Parathyroid adenoma (tissue), 2 donors: ENCODE results near the gene HYOU1.
A peak's percentile ranks its signal among the peaks of the same experiment; 100 is the strongest.

Experiments
- H2AFZ ChIP-seq: fragments of 300-600 bp; sonication (generic); one replicate; pipeline ENCODE4 v1.7.0; 2017; ENCODE audit warnings: antibody characterized with exemption, mild to moderate bottlenecking
- H3K27ac ChIP-seq: fragments of 300-600 bp; sonication (generic); one replicate; pipeline ENCODE4 v1.7.0; 2017
- H3K27me3 ChIP-seq: fragments of 300-600 bp; sonication (generic); one replicate; pipeline ENCODE4 v1.7.0; 2017; ENCODE audit warnings: low read length; ENCODE audit not compliant: control insufficient read depth, insufficient read depth
- H3K36me3 ChIP-seq: fragments of 300-600 bp; sonication (generic); one replicate; pipeline ENCODE4 v1.7.0; 2017; ENCODE audit warnings: low read length; ENCODE audit not compliant: control insufficient read depth, insufficient read depth
- H3K4me1 ChIP-seq: fragments of 300-600 bp; sonication (generic); one replicate; pipeline ENCODE4 v1.7.0; 2017; ENCODE audit warnings: control low read depth
- H3K4me2 ChIP-seq: fragments of 300-600 bp; sonication (generic); one replicate; pipeline ENCODE4 v1.7.0; 2017; ENCODE audit warnings: low read length
- H3K4me3 ChIP-seq: fragments of 300-600 bp; sonication (generic); one replicate; pipeline ENCODE4 v1.7.0; 2017; ENCODE audit warnings: low read depth, low read length
- H3K79me2 ChIP-seq: fragments of 300-600 bp; sonication (generic); one replicate; pipeline ENCODE4 v1.7.0; 2017; ENCODE audit warnings: control low read depth
- H3K9ac ChIP-seq: fragments of 300-600 bp; sonication (generic); one replicate; pipeline ENCODE4 v1.7.0; 2017; ENCODE audit warnings: mild to moderate bottlenecking
- H3K9me3 ChIP-seq: fragments of 300-600 bp; sonication (generic); one replicate; pipeline ENCODE4 v1.7.0; 2017; ENCODE audit warnings: low read length; ENCODE audit not compliant: control insufficient read depth
- TF ChIP-seq, protein P1 (sequence below): fragments of 300-600 bp; sonication (generic); IDR thresholded peaks from one replicate; pipeline ENCODE4 v1.7.0; 2017; ENCODE audit warnings: antibody characterized with exemption, mild to moderate bottlenecking
- donor health status: primary hyperparathyroidism.

Gene HYOU1

DNA sequence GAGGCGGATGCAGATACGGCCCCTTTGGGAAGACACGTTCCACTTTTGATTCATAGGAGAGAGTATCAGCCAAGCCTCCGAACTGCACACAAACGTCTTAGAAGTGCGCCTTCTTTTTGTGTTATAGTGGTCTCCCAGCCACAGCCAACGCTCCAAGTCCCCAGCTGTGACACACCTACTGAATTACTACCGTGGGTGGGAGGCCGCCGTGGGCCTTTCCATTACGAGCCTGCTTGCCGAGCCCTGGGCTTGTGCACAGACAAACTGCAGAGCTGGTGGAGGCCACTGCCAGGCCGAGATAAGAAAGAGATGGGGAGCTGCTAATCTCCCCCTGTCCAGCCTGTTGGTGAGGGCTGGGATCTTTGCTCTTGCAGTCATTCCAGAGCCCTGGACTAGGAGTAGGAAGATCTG, 28.4 kb upstream of the HYOU1 start:
- TF ChIP-seq, protein P1, sequence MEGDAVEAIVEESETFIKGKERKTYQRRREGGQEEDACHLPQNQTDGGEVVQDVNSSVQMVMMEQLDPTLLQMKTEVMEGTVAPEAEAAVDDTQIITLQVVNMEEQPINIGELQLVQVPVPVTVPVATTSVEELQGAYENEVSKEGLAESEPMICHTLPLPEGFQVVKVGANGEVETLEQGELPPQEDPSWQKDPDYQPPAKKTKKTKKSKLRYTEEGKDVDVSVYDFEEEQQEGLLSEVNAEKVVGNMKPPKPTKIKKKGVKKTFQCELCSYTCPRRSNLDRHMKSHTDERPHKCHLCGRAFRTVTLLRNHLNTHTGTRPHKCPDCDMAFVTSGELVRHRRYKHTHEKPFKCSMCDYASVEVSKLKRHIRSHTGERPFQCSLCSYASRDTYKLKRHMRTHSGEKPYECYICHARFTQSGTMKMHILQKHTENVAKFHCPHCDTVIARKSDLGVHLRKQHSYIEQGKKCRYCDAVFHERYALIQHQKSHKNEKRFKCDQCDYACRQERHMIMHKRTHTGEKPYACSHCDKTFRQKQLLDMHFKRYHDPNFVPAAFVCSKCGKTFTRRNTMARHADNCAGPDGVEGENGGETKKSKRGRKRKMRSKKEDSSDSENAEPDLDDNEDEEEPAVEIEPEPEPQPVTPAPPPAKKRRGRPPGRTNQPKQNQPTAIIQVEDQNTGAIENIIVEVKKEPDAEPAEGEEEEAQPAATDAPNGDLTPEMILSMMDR = no peak

DNA sequence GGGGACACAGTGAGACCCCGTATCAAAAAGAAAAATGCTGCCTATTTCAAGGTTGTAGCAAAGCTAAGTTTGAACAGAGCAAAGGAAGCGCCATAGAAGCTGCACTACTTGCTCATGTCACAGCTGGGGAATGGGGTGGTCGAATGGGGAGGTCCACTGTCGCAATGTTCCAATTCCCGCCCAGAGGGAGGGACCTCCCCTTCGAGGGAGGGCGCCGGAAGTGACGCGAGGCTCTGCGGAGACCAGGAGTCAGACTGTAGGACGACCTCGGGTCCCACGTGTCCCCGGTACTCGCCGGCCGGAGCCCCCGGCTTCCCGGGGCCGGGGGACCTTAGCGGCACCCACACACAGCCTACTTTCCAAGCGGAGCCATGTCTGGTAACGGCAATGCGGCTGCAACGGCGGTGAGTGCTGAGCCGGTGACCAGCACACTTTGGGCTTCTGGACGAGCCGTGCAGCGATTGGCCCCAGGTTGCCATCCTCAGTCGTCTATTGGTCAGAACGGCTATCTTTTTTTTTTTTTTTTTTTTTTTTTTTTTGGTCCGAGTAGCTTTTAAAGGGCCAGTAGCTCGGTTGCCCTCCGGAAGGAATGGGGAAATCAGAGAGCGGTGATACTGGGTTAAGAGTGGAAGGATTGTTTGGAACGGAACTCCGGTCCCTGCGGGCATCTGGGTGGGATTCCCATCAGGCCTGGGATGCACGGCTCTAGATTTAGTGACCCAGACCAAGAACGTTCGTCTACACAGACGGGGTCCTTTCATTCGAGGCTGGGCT, 27.8 kb upstream of the HYOU1 start, which contains the start of gene HMBS:
Gene HMBS, plus strand, starts transcription at position 219 of the 774 bp plus-strand sequence. Its CDS starts 153 bp downstream, at position 372.
- Histone ChIP-seq H3K36me3 (no peaks in the 10 kb centered on the region), H3K4me3 (peak within 1 kb of the TSS; percentile 90), H3K79me2 (no peaks in the 10 kb centered on the region), H3K4me1 (peaks cover 7% of the 10 kb centered on the region), H3K27me3 (no peaks in the 10 kb centered on the region), H3K9ac (no peak within 1 kb of the TSS), H3K27ac (peak within 1 kb of the TSS; percentile 78), H2AFZ (peak within 1 kb of the TSS; percentile 95), H3K9me3 (no peaks in the 10 kb centered on the region), H3K4me2 (peak within 1 kb of the TSS; percentile 75)
- TF ChIP-seq, protein P1 = no peak

More for the DNA sequence above, 28.4 kb upstream of the HYOU1 start:
- Histone ChIP-seq H3K9ac (no peak overlapping the region), H2AFZ (peak overlapping the region; percentile 95), H3K79me2 (no peaks in the 10 kb centered on the region), H3K36me3 (no peaks in the 10 kb centered on the region), H3K27me3 (no peaks in the 10 kb centered on the region), H3K4me2 (peak overlapping the region; percentile 75), H3K4me1 (peaks cover 7% of the 10 kb centered on the region), H3K27ac (peak overlapping the region; percentile 78), H3K4me3 (peak overlapping the region; percentile 90), H3K9me3 (no peaks in the 10 kb centered on the region)

DNA sequence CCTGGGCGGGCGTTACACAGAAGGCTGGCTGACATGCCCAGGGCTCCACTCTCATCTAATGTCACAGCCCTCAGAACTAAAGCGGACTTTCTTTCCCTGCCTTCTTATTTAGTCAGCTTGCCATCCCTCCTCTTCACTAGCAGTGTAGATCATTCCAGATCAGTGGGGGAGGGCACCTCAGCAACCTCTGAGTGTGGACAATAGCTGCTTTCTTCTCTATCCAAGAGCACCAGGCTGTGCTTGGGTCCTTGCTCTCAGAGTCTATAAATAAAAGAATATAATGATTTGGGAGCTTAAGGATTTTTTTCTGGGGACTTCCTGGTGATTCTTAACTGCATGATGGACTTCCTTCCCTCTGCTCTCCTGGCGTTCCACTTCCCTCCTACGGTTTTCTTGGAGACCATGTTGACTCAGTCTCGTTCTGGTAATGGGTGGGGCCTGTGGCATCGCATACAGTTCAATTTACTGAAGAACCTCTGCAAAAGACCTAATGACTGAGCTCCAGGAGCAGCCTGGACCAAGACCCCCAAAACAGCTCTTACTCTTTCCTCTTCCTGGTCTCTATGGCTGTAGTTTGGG, 24.8 kb upstream of the HYOU1 start:
- peaks cover 7% of the 10 kb centered on the region for H3K4me1 ChIP-seq
- H3K9me3 ChIP-seq = no peaks in the 10 kb centered on the region
- no peak overlapping the region for H3K9ac ChIP-seq
- TF ChIP-seq, protein P1 = no peak
- no peak overlapping the region for H3K4me3 ChIP-seq
- H3K27ac ChIP-seq = no peak overlapping the region
- no peaks in the 10 kb centered on the region for H3K36me3 ChIP-seq
- H3K27me3 ChIP-seq = no peaks in the 10 kb centered on the region
- no peak overlapping the region for H2AFZ ChIP-seq
- H3K79me2 ChIP-seq = no peaks in the 10 kb centered on the region
- no peak overlapping the region for H3K4me2 ChIP-seq

DNA sequence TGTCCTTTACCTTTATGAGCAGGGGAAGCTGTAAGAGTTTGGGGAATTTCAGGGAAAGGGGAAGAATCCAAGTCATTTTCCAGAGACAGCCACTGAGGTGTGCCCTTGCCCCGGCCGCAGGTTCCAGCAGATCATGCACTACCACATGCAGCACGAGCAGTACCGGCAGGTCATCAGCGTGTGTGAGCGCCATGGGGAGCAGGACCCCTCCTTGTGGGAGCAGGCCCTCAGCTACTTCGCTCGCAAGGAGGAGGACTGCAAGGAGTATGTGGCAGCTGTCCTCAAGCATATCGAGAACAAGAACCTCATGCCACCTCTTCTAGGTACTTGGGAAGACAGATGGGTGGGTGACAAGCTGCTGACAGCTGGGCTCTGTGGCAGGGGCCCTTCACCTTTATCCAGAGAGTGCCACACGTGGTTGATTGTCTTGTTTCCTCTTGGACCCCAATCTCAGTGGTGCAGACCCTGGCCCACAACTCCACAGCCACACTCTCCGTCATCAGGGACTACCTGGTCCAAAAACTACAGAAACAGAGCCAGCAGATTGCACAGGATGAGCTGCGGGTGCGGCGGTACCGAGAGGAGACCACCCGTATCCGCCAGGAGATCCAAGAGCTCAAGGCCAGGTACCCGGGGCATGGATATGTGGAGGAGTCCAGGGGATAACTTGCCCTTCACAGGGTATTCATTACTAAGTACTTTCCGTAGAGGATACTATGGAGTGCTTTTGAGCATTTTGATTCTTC, 21.8 kb upstream of the HYOU1 start:
- no peak overlapping the region for H3K4me2 ChIP-seq
- TF ChIP-seq, protein P1 = no peak
- no peaks in the 10 kb centered on the region for H3K36me3 ChIP-seq
- H3K27me3 ChIP-seq = no peaks in the 10 kb centered on the region
- H2AFZ ChIP-seq = no peak overlapping the region
- no peak overlapping the region for H3K4me3 ChIP-seq
- H3K79me2 ChIP-seq = no peaks in the 10 kb centered on the region
- H3K27ac ChIP-seq = no peak overlapping the region
- no peaks in the 10 kb centered on the region for H3K4me1 ChIP-seq
- no peak overlapping the region for H3K9ac ChIP-seq
- H3K9me3 ChIP-seq = no peaks in the 10 kb centered on the region
